ENCODE results near the gene NEO1. TPM values are rescaled to one million over a fixed set of nuclear protein-coding genes. Genes with fewer than 3 reads are reported as not detected.
A peak's percentile ranks its signal among the peaks of the same experiment; 100 is the strongest.
"Not testable (repeated sequence)": the region's sequence is repeated elsewhere in the genome, so short reads cannot be mapped to it uniquely, and the experiment has no call there.

Gene NEO1
- total RNA-seq, 4 donors from 2014 or later: 60.2 to 127 (median 115) TPM

GRCh38 chr15:73293773-73294172 lies 241.5 kb downstream of the NEO1 start:
- no peaks in the 10 kb centered on the region for H3K9me3 ChIP-seq
- no peaks in the 10 kb centered on the region for H3K4me1 ChIP-seq
- peaks cover 0 to 87% (median 0%) of the 10 kb centered on the region in 3 donors for H3K36me3 ChIP-seq
- DNase-seq: peak in 1 of 3 donors; percentile 63
- H3K4me3 ChIP-seq: no peak overlapping the region
- H3K27me3 ChIP-seq: no peaks in the 10 kb centered on the region
- TF ChIP-seq, protein P1, sequence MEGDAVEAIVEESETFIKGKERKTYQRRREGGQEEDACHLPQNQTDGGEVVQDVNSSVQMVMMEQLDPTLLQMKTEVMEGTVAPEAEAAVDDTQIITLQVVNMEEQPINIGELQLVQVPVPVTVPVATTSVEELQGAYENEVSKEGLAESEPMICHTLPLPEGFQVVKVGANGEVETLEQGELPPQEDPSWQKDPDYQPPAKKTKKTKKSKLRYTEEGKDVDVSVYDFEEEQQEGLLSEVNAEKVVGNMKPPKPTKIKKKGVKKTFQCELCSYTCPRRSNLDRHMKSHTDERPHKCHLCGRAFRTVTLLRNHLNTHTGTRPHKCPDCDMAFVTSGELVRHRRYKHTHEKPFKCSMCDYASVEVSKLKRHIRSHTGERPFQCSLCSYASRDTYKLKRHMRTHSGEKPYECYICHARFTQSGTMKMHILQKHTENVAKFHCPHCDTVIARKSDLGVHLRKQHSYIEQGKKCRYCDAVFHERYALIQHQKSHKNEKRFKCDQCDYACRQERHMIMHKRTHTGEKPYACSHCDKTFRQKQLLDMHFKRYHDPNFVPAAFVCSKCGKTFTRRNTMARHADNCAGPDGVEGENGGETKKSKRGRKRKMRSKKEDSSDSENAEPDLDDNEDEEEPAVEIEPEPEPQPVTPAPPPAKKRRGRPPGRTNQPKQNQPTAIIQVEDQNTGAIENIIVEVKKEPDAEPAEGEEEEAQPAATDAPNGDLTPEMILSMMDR (IDR thresholded peaks at IDR 0.05): no peak
- no peak for TF ChIP-seq POLR2A (IDR thresholded peaks at IDR 0.05)
- H3K27ac ChIP-seq: no peak overlapping the region

DNA sequence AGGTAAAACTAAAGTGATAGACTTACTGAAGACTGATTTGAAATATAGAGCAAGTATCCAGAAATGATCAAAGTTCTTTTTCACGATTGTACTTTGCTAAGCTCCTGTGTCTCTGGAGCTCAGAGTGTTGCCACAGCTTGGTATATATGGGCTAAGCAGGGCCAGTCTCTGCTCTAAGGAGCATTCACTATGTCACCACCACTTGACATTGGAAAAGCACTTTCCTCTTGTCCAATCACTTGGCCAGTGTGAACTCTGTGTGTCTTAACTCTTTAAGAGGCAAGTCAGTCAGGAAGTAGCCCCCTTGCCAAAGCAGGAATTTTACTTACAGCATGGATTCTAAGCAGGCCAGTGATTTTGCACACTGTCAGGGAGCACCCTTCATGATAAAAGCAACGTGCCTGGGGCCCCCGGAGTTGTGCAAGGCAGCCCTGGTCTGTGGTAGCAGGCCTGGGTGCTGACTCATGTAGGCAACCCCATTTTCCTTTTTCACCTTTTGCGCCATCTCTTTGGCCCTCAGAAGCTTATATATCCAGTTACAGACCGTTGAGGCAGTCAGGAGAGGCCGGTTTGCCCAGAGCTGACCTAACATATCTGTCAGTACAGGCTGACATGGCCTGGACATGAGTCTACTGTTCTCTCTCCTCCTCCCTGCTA lies 243.5 kb downstream of the NEO1 start:
- TF ChIP-seq, protein P1 (IDR thresholded peaks at IDR 0.05): no peak
- no peak for TF ChIP-seq POLR2A (IDR thresholded peaks at IDR 0.05)
- Histone ChIP-seq H3K9me3 (no peaks in the 10 kb centered on the region), H3K36me3 (peaks cover 0 to 87% (median 0%) of the 10 kb centered on the region in 3 donors), H3K27me3 (no peaks in the 10 kb centered on the region), H3K4me3 (no peak overlapping the region), H3K4me1 (no peaks in the 10 kb centered on the region), H3K27ac (no peak overlapping the region)
- no peak for DNase-seq

DNA sequence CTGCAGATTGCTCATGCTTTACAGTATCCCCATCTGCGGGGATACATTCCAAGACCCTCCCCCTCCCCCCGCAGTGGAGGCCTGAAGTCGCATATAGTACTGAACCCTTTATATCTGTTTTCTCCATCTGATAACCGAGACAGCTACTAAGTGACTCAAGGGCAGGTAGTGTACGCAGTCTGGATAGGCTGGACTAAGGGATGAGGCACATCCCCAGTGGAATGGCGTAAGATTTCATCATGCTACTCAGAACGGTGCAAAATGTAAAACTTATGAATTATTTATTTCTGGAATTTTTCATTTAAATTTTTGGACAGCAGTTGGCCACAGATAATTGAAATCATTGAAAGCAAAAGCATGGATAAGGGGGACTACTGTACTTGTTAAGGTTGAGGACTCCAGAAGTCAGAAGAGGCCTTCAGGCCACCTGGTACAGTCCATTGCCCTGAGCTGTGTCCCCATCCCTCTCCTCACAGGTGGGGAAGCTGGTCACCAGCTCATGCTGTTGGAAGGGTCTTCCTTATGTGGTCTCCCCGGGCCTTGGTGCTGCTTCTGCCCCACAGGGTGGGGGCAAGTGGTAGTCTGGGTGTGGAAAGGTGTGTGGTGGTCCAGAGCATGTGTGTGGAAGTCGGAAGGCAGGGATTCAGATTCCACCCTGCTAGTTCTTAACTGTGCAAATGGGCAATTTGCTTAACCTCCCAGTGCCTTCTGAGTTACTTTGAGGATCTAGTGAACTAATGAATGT lies 244.5 kb downstream of the NEO1 start:
- TF ChIP-seq POLR2A (IDR thresholded peaks at IDR 0.05): no peak
- TF ChIP-seq, protein P1 (IDR thresholded peaks at IDR 0.05): no peak
- no peak for DNase-seq
- H3K4me3 ChIP-seq: no peak overlapping the region
- no peaks in the 10 kb centered on the region for H3K9me3 ChIP-seq
- H3K4me1 ChIP-seq: no peaks in the 10 kb centered on the region
- no peaks in the 10 kb centered on the region for H3K27me3 ChIP-seq
- no peak overlapping the region for H3K27ac ChIP-seq
- peaks cover 0 to 87% (median 0%) of the 10 kb centered on the region in 3 donors for H3K36me3 ChIP-seq

GRCh38 chr15:73298522-73299245 lies 246.4 kb downstream of the NEO1 start:
- no peaks in the 10 kb centered on the region for H3K9me3 ChIP-seq
- no peaks in the 10 kb centered on the region for H3K27me3 ChIP-seq
- H3K36me3 ChIP-seq: peaks cover 0 to 93% (median 0%) of the 10 kb centered on the region in 3 donors
- TF ChIP-seq POLR2A (IDR thresholded peaks at IDR 0.05): no peak
- TF ChIP-seq, protein P1 (IDR thresholded peaks at IDR 0.05): no peak
- H3K27ac ChIP-seq: no peak overlapping the region
- H3K4me3 ChIP-seq: no peak overlapping the region
- H3K4me1 ChIP-seq: no peaks in the 10 kb centered on the region
- DNase-seq: no peak

GRCh38 chr15:73300286-73300685 lies 248.0 kb downstream of the NEO1 start:
- H3K4me3 ChIP-seq, H3K27me3 ChIP-seq, H3K4me1 ChIP-seq, H3K9me3 ChIP-seq, DNase-seq, H3K27ac ChIP-seq: not testable (repeated sequence)
- H3K36me3 ChIP-seq: peaks cover 0 to 91% (median 0%) of the 10 kb centered on the region in 3 donors

DNA sequence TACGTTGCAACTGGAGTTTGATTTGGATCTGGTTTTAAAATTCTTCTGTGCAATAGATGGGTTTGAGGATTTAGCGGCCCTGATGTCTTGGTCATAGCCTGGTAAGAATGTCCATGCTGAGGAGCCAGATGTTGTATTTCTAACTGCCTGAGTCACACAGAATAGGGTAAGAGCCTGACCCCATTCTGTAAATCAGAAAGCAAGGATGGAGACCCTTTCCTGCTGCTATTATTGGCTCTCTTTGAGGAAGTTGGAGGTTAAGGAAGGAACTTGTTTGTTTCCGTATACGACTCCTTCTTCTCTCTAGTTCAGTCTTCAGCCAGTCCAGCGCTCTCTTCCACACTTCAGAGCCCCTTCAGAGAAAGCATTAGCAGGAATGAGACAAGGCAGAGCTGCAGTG lies 251.4 kb downstream of the NEO1 start:
- no peaks in the 10 kb centered on the region for H3K4me1 ChIP-seq
- TF ChIP-seq, protein P1 (IDR thresholded peaks at IDR 0.05): no peak
- TF ChIP-seq POLR2A (IDR thresholded peaks at IDR 0.05): no peak
- no peak overlapping the region for H3K4me3 ChIP-seq
- H3K27ac ChIP-seq: no peak overlapping the region
- DNase-seq: no peak
- no peaks in the 10 kb centered on the region for H3K9me3 ChIP-seq
- peaks cover 0 to 69% (median 0%) of the 10 kb centered on the region in 3 donors for H3K36me3 ChIP-seq
- H3K27me3 ChIP-seq: no peaks in the 10 kb centered on the region
